Activated CD8-positive, alpha-beta memory T cell treated with anti-CD3 and anti-CD28 coated beads, Interleukin-2, amount 50 U/mL, for 24 hours (primary cell): ENCODE measurements around the gene DHX16.
"Not testable (repeated sequence)": the region's sequence is repeated elsewhere in the genome, so short reads cannot be mapped to it uniquely, and the experiment has no call there.

ENCODE experiments used
- DNase-seq: peaks from one replicate; pipeline ENCODE4 v3.0.0-alpha.2; 2020; ENCODE audit errors: extremely low read depth

The DHX16 gene

GRCh38 chr6:30672445-30673253 is at the start of gene DHX16:
Gene DHX16 (minus strand): TSS chr6:30673006. CDS start chr6:30672841, 165 bp downstream.
- peak; percentile 84 for DNase-seq

GRCh38 chr6:30722025-30722279 is 49.1 kb upstream of the DHX16 start:
- DNase-seq, result not testable (repeated sequence)

GRCh38 chr6:30721198-30722024 is 48.6 kb upstream of the DHX16 start:
- peak; percentile 80 for DNase-seq

GRCh38 chr6:30720738-30721197 is 48.0 kb upstream of the DHX16 start:
- DNase-seq, result no peak

GRCh38 chr6:30719791-30720737 is 47.3 kb upstream of the DHX16 start, which contains the start of gene TUBB:
Gene TUBB (plus strand): TSS chr6:30720352. CDS start chr6:30720507, 155 bp downstream.
- peak; percentile 87 for DNase-seq

- no peak for DNase-seq
These were observed 46.5 kb upstream of the DHX16 start for GRCh38 chr6:30719356-30719755.

GRCh38 chr6:30717845-30718720 is 45.3 kb upstream of the DHX16 start:
- DNase-seq, result not testable (repeated sequence)

- DNase-seq, result peak; percentile 98
These were observed 44.5 kb upstream of the DHX16 start, which contains the start of gene MDC1 for GRCh38 chr6:30717129-30717844. Gene MDC1 (minus strand): TSS chr6:30717281. CDS start chr6:30715175, 2,106 bp downstream.

GRCh38 chr6:30716879-30717128 is 44.0 kb upstream of the DHX16 start:
- no peak for DNase-seq

- no peak for DNase-seq
These were observed 41.5 kb upstream of the DHX16 start for GRCh38 chr6:30714263-30714662.

- DNase-seq, result no peak
These were observed 39.7 kb upstream of the DHX16 start for GRCh38 chr6:30712441-30712945.

- DNase-seq, result no peak
These were observed 39.1 kb upstream of the DHX16 start for GRCh38 chr6:30711758-30712380.

GRCh38 chr6:30709101-30709868 is 36.5 kb upstream of the DHX16 start:
- DNase-seq, result no peak

GRCh38 chr6:30707281-30707850 is 34.6 kb upstream of the DHX16 start:
- DNase-seq, result no peak

GRCh38 chr6:30705620-30706019 is 32.8 kb upstream of the DHX16 start:
- DNase-seq, result no peak

GRCh38 chr6:30703821-30704220 is 31.0 kb upstream of the DHX16 start:
- DNase-seq, result no peak

GRCh38 chr6:30703011-30703410 is 30.2 kb upstream of the DHX16 start:
- no peak for DNase-seq

GRCh38 chr6:30700340-30700739 is 27.5 kb upstream of the DHX16 start:
- DNase-seq, result no peak
